Measurements from ENCODE around the gene CD2AP. TPM values are rescaled to one million over a fixed set of nuclear protein-coding genes. Genes with fewer than 3 reads are reported as not detected.
A peak's percentile ranks its signal among the peaks of the same experiment; 100 is the strongest.

The CD2AP gene
- total RNA-seq, 1 donor from 2014 or later: 10.8 TPM

GRCh38 chr6:47651505-47651944 lies 173.9 kb downstream of the CD2AP start:
- DNase-seq (no peak), ATAC-seq (ENCODE audit: poor library complexity) (peak; percentile 9)
- intact Hi-C loops (cut with DNase I): no loop called here

GRCh38 chr6:47653706-47654105 lies 176.1 kb downstream of the CD2AP start:
- ATAC-seq (ENCODE audit: poor library complexity) (no peak), DNase-seq (no peak)
- intact Hi-C loops (cut with DNase I): no loop called here

- no peak for DNase-seq
- intact Hi-C loops (cut with DNase I): no loop called here
- ATAC-seq (ENCODE audit: poor library complexity): no peak
Measured at GRCh38 chr6:47654255-47654654, 176.7 kb downstream of the CD2AP start.

- intact Hi-C loops (cut with DNase I): no loop called here
- no peak for ATAC-seq (ENCODE audit: poor library complexity)
Measured at GRCh38 chr6:47655719-47656595, 178.4 kb downstream of the CD2AP start.

GRCh38 chr6:47661960-47662359 lies 184.4 kb downstream of the CD2AP start:
- ATAC-seq (ENCODE audit: poor library complexity) (no peak), DNase-seq (no peak)
- intact Hi-C loops (cut with DNase I): no loop called here

More at GRCh38 chr6:47655719-47656595, 178.4 kb downstream of the CD2AP start:
- no peak for DNase-seq

GRCh38 chr6:47663462-47664216 lies 186.1 kb downstream of the CD2AP start:
- ATAC-seq (ENCODE audit: poor library complexity): no peak
- no peak for DNase-seq
- intact Hi-C loops (cut with DNase I): no loop called here

- ATAC-seq (ENCODE audit: poor library complexity) (no peak), DNase-seq (no peak)
- intact Hi-C loops (cut with DNase I): no loop called here
Measured at GRCh38 chr6:47665112-47665511, 187.5 kb downstream of the CD2AP start.

- ATAC-seq (ENCODE audit: poor library complexity) (no peak), DNase-seq (no peak)
- intact Hi-C loops (cut with DNase I): no loop called here
Measured at GRCh38 chr6:47669684-47670513, 192.3 kb downstream of the CD2AP start.

- no peak for DNase-seq
- ATAC-seq (ENCODE audit: poor library complexity): no peak
- intact Hi-C loops (cut with DNase I): no loop called here
Measured at GRCh38 chr6:47670851-47671250, 193.3 kb downstream of the CD2AP start.

GRCh38 chr6:47671777-47672176 lies 194.2 kb downstream of the CD2AP start:
- intact Hi-C loops (cut with DNase I): no loop called here
- DNase-seq (no peak), ATAC-seq (ENCODE audit: poor library complexity) (no peak)

GRCh38 chr6:47672816-47673215 lies 195.2 kb downstream of the CD2AP start:
- DNase-seq (no peak), ATAC-seq (ENCODE audit: poor library complexity) (no peak)
- intact Hi-C loops (cut with DNase I): no loop called here

GRCh38 chr6:47674673-47675072 lies 197.1 kb downstream of the CD2AP start:
- DNase-seq (no peak), ATAC-seq (ENCODE audit: poor library complexity) (no peak)
- intact Hi-C loops (cut with DNase I): no loop called here

Other genes starting within 250 kb of the CD2AP start
- 10.9 TPM for gene TNFRSF21, start 167.9 kb upstream of the CD2AP start, total RNA-seq
- gene ADGRF4, start 220.8 kb downstream of the CD2AP start, total RNA-seq: not detected